ENCODE data around the gene RIPPLY1. TPM values are rescaled to one million over a fixed set of nuclear protein-coding genes. Genes with fewer than 3 reads are reported as not detected.

The RIPPLY1 gene
- total RNA-seq, 1 experiment from 2014 or later: not detected

DNA sequence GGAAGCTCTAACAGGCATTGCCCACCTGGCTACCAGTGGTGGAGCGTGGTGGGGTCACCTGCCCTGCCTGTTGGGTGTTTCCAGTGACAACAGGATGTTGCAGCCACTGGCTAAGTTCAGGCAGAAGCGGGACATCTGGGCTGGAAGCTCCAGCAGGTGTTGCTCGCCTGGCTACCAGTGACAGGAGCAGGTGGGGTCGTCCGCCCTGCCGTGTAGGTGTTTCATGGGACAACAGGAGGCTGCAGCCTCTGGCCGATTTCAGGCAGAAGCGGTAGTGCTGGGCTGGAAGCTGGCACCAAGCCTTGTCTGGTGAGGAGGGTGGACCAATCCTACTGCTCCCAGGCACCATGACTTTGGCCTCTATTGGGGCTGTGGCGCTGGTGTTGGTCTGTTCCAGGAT lies 39.4 kb downstream of the RIPPLY1 start:
- Histone ChIP-seq H3K9me2 (replicated peaks; ENCODE audit: insufficient read depth, low read length) (no peaks in the 10 kb centered on the region), H3K9me3 (ENCODE audit: low read length) (no peaks in the 10 kb centered on the region), H3K79me2 (ENCODE audit: low read length) (no peaks in the 10 kb centered on the region), H4K20me1 (ENCODE audit: insufficient read depth, low read depth, low read length) (no peaks in the 10 kb centered on the region), H3K9ac (ENCODE audit: low read length) (no peak overlapping the region), H3K4me3 (ENCODE audit: low read length) (no peak overlapping the region), H2AFZ (ENCODE audit: low read length) (no peak overlapping the region), H3K4me2 (ENCODE audit: low read depth, low read length, poor library complexity, severe bottlenecking) (no peak overlapping the region), H3K4me1 (ENCODE audit: low read length) (no peaks in the 10 kb centered on the region), H3K27me3 (ENCODE audit: low read length) (no peaks in the 10 kb centered on the region), H3K27ac (ENCODE audit: low read length) (no peak overlapping the region), H3K36me3 (ENCODE audit: insufficient read depth, low read length) (no peaks in the 10 kb centered on the region)
- DNase-seq: no peak

DNA sequence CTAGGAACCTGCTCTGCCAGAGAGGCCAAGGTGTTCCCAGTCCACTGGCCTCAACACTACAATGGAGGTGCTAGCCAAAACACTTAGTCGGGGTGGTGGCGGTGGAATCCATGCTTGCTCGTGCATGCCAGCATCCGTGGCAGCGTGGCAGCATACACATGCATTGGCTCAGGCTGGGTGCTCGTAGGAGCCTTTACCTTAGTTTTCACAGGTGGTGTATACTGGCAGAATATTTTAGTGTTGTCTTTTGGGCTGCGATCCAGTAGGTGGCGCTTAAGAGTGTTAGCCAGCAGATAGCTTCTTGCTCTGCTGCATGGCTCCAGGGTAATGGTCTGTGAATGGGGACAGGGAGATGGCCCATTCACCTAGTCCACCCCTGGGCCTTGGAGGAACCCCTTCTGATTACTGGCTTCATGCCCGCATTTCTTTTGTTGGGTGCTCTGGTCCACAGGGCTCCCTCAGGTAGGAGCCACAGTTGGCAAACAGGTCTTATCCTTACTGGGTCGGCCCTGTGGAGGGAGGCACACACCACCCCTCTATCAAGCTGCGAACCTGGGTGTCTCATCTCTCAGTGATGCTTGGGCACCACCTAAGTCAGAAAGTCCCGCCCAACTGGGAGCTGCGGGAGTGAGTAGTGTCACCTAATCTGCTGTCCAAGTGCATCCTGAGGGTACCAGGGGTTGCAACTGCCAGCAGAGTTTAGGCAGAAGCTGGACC lies 40.0 kb downstream of the RIPPLY1 start:
- H2AFZ ChIP-seq (ENCODE audit: low read length): no peak overlapping the region
- no peaks in the 10 kb centered on the region for H3K4me1 ChIP-seq (ENCODE audit: low read length)
- H3K4me3 ChIP-seq (ENCODE audit: low read length): no peak overlapping the region
- peak; percentile 71 for DNase-seq
- H3K9me2 ChIP-seq (replicated peaks; ENCODE audit: insufficient read depth, low read length): no peaks in the 10 kb centered on the region
- no peaks in the 10 kb centered on the region for H3K27me3 ChIP-seq (ENCODE audit: low read length)
- H3K9me3 ChIP-seq (ENCODE audit: low read length): no peaks in the 10 kb centered on the region
- no peak overlapping the region for H3K4me2 ChIP-seq (ENCODE audit: low read depth, low read length, poor library complexity, severe bottlenecking)
- H3K27ac ChIP-seq (ENCODE audit: low read length): no peak overlapping the region
- no peaks in the 10 kb centered on the region for H4K20me1 ChIP-seq (ENCODE audit: insufficient read depth, low read depth, low read length)
- H3K36me3 ChIP-seq (ENCODE audit: insufficient read depth, low read length): no peaks in the 10 kb centered on the region
- no peak overlapping the region for H3K9ac ChIP-seq (ENCODE audit: low read length)
- H3K79me2 ChIP-seq (ENCODE audit: low read length): no peaks in the 10 kb centered on the region

Other genes with a start within 250 kb of the RIPPLY1 start
- not detected in 2 replicates for gene RNF128, start 176.6 kb downstream of the RIPPLY1 start, total RNA-seq (2014; rRNA removed; shearing (Covaris generic); ENCODE audit: low replicate concordance)
- gene TBC1D8B, start 100.7 kb downstream of the RIPPLY1 start, total RNA-seq (2014; rRNA removed; shearing (Covaris generic); ENCODE audit: low replicate concordance): not detected in 2 replicates
- gene CLDN2, start 17.1 kb upstream of the RIPPLY1 start, total RNA-seq (2014; rRNA removed; shearing (Covaris generic); ENCODE audit: low replicate concordance): not detected in 2 replicates
- 11.5 and 11.9 TPM in 2 replicates for gene MORC4, start 96.9 kb upstream of the RIPPLY1 start, total RNA-seq (2014; rRNA removed; shearing (Covaris generic); ENCODE audit: low replicate concordance)
- 15.6 and 22.0 TPM in 2 replicates for gene RBM41, start 215.5 kb upstream of the RIPPLY1 start, total RNA-seq (2014; rRNA removed; shearing (Covaris generic); ENCODE audit: low replicate concordance)

All from Karpas-422 (cell line).